Measurements from ENCODE around the gene PPP1R3A.

The PPP1R3A gene

GRCh38 chr7:113890331-113891030 lies 28.3 kb downstream of the PPP1R3A start:
- DNase-seq (ENCODE audit: low read depth in 2 of 3, low spot score in 2 of 3): no peak

- no peak for DNase-seq (ENCODE audit: low read depth in 2 of 3, low spot score in 2 of 3)
Measured at GRCh38 chr7:113883096-113883495, 35.7 kb downstream of the PPP1R3A start.

GRCh38 chr7:113880559-113880958 lies 38.2 kb downstream of the PPP1R3A start:
- DNase-seq (ENCODE audit: low read depth in 2 of 3, low spot score in 2 of 3): no peak

DNA sequence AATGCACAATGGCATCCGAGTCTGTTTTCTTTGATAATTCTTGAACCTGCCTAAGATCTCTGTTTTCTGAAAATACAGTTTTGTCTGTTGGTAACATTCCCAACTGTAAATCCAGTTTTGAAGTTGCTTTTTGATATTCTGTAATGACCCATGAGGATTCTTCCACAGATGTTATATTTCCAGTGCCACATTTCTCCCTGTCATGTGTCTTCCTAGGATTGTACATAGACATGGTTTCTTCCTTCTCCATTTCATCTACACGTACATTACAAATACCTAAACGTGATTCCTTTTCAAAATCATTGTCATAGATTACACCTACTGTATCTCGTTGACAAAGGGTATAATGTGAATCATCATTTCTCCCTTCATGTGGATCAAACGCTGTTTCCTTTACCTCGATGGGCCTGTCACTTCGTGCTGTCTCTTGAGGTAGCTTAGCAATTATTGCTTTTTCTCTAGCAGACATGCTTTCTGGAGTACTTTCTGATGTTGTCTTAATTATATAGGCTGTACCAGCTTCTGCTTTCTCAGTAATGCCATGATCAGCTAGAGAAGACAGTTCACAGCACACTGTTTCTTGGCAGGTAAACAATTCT lies 40.3 kb downstream of the PPP1R3A start:
- DNase-seq (ENCODE audit: low read depth in 2 of 3, low spot score in 2 of 3): no peak

- no peak for DNase-seq (ENCODE audit: low read depth in 2 of 3, low spot score in 2 of 3)
Measured at GRCh38 chr7:113875224-113875623, 43.6 kb downstream of the PPP1R3A start.

- DNase-seq (ENCODE audit: low read depth in 2 of 3, low spot score in 2 of 3): no peak
Measured at GRCh38 chr7:113873554-113874151, 45.2 kb downstream of the PPP1R3A start.

DNA sequence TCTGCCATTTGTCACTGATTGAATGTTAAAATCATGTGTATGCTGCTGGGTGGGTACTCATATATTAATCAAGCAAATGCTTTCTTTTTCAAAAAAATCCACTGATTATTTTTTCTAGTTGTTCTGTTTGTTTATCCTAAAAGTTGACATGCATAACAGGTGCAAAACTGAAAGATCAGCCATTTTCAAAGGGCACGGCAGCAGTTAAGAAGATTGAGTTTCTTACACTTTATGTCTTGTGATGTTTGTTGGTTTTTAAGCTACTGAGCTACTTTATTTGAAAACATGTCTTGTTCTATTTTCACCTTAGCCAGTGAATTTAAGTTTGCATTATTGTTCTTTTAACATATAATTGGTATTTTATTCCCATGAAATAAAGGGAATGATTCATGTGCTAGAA lies 45.8 kb downstream of the PPP1R3A start:
- DNase-seq (ENCODE audit: low read depth in 2 of 3, low spot score in 2 of 3): no peak

DNA sequence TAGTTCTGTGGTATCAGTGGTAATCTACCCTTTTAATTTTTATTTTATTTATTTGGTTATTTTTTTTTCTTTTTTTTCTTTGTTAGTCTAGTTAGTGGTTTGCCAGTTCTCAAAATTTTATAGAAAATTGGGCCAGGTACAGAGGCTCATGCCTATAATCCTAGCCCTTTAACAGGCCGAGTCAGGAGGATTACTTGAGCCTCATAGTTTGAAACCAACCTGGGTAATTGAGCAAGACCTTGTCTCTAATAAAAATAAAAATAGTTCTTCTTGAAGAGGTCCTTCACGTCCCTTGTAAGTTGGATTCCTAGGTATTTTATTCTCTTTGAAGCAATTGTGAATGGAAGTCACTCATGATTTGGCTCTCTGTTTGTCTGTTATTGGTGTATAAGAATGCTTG lies 51.5 kb downstream of the PPP1R3A start:
- no peak for DNase-seq (ENCODE audit: low read depth in 2 of 3, low spot score in 2 of 3)

GRCh38 chr7:113856010-113856409 lies 62.8 kb downstream of the PPP1R3A start:
- no peak for DNase-seq (ENCODE audit: low read depth in 2 of 3, low spot score in 2 of 3)

GRCh38 chr7:113840954-113841353 lies 77.9 kb downstream of the PPP1R3A start:
- DNase-seq (ENCODE audit: low read depth in 2 of 3, low spot score in 2 of 3): no peak

- DNase-seq (ENCODE audit: low read depth in 2 of 3, low spot score in 2 of 3): no peak
Measured at GRCh38 chr7:113835367-113835766, 83.4 kb downstream of the PPP1R3A start.

- no peak for DNase-seq (ENCODE audit: low read depth in 2 of 3, low spot score in 2 of 3)
Measured at GRCh38 chr7:113832196-113832745, 86.5 kb downstream of the PPP1R3A start.

DNA sequence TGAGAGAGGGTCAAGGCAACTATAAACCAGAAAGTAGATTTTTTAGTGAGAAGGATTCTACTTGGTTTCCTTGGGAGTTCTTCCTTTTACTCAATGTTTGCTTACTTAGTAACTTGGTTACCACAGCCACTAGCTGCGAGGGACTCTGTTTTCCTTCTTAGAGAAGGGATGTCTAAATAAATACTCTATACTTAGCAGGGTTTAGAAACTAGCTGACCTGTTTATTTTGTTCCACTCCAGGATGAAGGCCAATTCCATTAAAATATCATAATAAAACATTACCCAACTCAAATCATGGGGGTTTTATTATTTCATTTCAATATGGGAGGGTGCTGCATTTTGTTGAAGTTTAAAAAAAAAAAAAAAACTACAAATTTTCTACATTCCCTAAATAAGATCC lies 87.3 kb downstream of the PPP1R3A start:
- no peak for DNase-seq (ENCODE audit: low read depth in 2 of 3, low spot score in 2 of 3)

- DNase-seq (ENCODE audit: low read depth in 2 of 3, low spot score in 2 of 3): no peak
Measured at GRCh38 chr7:113828581-113828980, 90.2 kb downstream of the PPP1R3A start.

All from activated CD8-positive, alpha-beta memory T cell treated with anti-CD3 and anti-CD28 coated beads for 48 hours (primary cell).